LNCaP clone FGC (cell line): ENCODE measurements around the gene RPL34.

Source experiments
- DNase-seq: peaks from one replicate; pipeline ENCODE4 v3.0.0-alpha.2; 2011; ENCODE audit warnings: low read depth
- H3K4me3 ChIP-seq: 2 replicates; pipeline ENCODE4 v1.5.1; 2011; ENCODE audit warnings: mild to moderate bottlenecking, low read depth, low read length, control low read depth
- TF ChIP-seq, protein P1 (sequence below): IDR thresholded peaks from 2 replicates; pipeline ENCODE4 v1.5.1; 2012; ENCODE audit warnings: mild to moderate bottlenecking; ENCODE audit not compliant: control insufficient read depth, insufficient read depth; ENCODE audit errors: extremely low read depth

Gene RPL34

DNA sequence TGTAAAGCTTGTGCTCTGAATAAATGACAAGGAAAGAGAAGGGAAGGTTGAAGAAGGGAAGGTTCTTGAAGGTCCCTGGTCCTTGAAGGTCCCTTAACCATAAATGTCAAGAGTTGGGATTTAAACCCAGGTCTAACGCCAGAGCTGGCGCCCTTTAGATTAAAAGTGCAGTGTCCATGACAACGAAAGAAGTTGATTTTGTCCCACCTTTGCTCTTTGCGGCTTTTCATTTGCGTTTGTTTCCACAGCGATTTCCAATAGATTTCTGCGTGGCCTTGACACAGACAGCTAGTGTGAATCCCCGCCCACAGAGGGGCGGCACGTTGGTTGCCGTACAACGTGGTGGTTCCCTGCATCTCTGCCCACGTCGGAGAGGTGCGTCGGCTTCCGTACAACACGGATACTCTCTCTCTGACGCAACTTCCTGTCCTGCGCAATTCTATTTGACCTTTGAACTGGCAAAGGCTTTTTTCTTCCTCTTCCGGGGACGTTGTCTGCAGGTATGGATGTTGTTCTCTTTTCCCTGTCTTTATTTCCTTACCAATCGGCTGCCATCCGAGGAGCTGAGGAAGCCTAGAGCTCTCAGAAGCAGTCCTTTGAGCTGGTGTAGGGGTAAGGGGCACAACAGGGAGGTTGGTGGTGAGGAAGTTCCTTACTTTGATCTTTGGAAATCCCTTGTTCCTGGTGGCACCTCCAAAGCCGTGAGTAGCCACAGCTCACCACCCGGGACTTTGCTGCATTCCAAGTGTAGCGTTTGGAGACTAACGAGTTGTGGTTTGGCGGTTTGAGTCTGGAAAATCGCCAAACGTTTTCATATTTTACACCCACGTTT is at the start of gene RPL34:
Gene RPL34, plus strand, starts transcription at position 476 of the 832 bp plus-strand sequence. CDS start 1,384 bp downstream, outside the sequence.
- peak within 1 kb of the TSS; percentile 85 for H3K4me3 ChIP-seq
- DNase-seq: peak; percentile 98
- TF ChIP-seq, protein P1, sequence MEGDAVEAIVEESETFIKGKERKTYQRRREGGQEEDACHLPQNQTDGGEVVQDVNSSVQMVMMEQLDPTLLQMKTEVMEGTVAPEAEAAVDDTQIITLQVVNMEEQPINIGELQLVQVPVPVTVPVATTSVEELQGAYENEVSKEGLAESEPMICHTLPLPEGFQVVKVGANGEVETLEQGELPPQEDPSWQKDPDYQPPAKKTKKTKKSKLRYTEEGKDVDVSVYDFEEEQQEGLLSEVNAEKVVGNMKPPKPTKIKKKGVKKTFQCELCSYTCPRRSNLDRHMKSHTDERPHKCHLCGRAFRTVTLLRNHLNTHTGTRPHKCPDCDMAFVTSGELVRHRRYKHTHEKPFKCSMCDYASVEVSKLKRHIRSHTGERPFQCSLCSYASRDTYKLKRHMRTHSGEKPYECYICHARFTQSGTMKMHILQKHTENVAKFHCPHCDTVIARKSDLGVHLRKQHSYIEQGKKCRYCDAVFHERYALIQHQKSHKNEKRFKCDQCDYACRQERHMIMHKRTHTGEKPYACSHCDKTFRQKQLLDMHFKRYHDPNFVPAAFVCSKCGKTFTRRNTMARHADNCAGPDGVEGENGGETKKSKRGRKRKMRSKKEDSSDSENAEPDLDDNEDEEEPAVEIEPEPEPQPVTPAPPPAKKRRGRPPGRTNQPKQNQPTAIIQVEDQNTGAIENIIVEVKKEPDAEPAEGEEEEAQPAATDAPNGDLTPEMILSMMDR: no peak

DNA sequence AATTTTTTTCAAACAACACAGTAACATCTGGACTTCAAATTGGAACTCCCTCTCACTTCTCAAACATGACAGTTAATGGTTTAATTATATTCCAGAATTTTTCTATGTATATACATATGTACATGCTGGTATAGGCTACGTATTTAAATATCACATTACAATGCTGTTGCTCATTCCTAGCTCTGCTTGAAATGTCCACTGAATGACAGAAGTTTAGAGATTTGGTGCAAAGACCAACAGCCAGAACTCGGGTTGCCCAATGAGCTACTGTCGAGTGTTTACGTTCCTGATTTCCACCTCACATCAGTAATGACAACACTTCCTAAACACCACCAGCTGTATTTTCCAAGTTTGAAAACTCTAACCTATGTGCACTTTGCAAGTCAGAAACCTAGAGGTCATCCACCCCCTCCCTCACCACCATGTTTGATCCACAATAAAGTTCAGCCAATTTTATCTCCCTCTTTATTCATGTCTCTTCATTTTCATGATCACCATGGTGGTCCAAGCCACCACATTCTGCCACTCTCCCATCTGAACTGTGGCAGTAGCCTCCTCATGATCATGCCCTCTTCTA is 49.3 kb upstream of the RPL34 start:
- TF ChIP-seq, protein P1: no peak
- no peak for DNase-seq
- no peak overlapping the region for H3K4me3 ChIP-seq

DNA sequence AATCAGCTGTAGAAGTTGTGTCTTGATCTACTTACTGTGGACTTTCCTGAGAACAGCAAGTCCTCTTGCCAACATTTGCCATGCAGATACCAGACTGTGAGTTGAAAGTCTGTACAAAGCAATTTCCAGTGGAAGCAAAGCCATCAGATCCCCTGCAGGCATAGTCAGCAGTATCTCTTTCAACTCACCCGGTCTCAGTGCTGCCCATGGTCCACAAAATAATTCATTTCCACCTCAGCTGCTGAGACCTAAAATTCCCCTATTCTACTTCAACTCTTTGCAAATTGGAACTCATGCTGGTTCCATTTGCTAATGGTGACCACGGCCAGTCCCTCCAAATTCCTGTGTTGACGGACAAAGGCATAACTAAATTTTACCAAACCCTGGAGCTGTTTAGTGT is 46.0 kb upstream of the RPL34 start:
- no peak overlapping the region for H3K4me3 ChIP-seq
- TF ChIP-seq, protein P1: no peak
- DNase-seq: no peak

DNA sequence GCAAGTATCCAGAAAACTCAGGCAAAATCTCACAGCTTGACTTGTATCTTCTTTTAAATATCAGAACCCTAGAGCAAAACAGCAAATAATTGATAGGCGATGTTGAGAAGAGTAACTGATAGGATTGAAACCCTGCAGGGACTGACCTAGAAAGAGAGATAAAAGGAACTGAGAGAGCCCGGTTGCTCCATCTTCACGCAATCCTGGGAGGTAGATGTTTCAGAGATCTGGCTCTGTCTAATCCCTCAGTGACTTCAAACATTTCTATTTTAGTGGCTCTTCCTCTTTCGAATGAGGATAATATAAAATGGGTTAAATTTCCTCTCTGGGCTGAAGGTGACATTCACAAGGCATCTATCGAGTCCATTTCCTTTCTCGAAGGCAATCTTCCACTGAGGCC is 39.3 kb upstream of the RPL34 start:
- TF ChIP-seq, protein P1: no peak
- no peak overlapping the region for H3K4me3 ChIP-seq
- DNase-seq: no peak

DNA sequence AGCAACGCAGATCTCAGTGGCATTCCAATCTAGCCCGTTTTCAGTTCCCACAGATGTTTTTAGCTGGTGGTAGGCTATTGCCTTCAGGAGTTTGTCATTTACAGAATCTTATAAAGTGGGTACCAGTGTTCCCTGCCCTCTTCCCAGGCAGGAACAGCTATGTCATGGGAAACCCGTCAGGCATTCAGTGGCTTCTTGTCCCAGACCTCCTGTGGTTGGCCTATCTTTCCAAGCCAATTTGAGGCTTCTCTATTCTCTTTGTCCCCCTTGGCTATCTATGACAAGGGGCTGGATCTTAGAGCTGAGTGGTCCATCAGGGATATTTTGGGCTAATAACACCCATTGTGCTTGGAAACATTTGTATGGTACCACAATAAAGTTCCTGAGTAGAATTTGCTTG is 33.6 kb upstream of the RPL34 start:
- H3K4me3 ChIP-seq: no peak overlapping the region
- TF ChIP-seq, protein P1: no peak
- no peak for DNase-seq

DNA sequence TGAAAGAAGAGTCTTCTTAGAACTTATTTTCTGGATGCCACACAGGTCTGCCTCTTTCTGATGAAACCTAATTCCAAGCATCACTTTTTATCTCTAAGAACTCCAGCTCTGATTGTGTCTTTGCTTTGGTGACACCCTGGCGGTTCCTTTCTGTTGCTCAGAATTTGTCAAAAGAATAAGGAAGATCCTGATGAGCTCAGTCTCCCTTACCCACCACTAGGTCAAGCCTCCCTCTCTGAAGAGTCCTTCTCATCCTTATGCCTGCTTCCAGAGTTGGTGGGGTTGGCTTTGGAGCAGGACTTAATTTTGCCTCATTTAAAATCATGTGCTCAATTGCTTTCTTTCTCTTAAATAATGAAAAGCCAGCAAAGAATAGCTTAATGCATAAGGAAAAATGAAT is 31.5 kb upstream of the RPL34 start:
- no peak for DNase-seq
- no peak overlapping the region for H3K4me3 ChIP-seq
- TF ChIP-seq, protein P1: no peak
